ENCODE results near the gene TPGS1. TPM values are rescaled to one million over a fixed set of nuclear protein-coding genes. Genes with fewer than 3 reads are reported as not detected.

Gene TPGS1
- total RNA-seq, 2 experiments from 2014 or later, result 8.9 to 9.3 TPM

GRCh38 chr19:484494-484893, 22.8 kb upstream of the TPGS1 start:
- H3K27me3 Mint-ChIP-seq, result peaks cover 16% of the 10 kb centered on the region
- H3K27ac Mint-ChIP-seq, result no peak overlapping the region
- CTCF ChIA-PET, result no interaction called here
- no peak overlapping the region for H3K4me3 Mint-ChIP-seq
- POLR2A ChIA-PET, result no interaction called here
- TF ChIP-seq CTCF (IDR thresholded peaks at IDR 0.05), result no peak
- ATAC-seq (no peak), DNase-seq (no peak)
- peaks cover 12% of the 10 kb centered on the region for H3K36me3 Mint-ChIP-seq (ENCODE audit: low read depth)
- intact Hi-C loops (cut with micrococcal nuclease), result no loop called here
- H3K4me1 Mint-ChIP-seq (ENCODE audit: low read depth), result peaks cover 10% of the 10 kb centered on the region
- peaks cover 19% of the 10 kb centered on the region for H3K9me3 Mint-ChIP-seq

DNA sequence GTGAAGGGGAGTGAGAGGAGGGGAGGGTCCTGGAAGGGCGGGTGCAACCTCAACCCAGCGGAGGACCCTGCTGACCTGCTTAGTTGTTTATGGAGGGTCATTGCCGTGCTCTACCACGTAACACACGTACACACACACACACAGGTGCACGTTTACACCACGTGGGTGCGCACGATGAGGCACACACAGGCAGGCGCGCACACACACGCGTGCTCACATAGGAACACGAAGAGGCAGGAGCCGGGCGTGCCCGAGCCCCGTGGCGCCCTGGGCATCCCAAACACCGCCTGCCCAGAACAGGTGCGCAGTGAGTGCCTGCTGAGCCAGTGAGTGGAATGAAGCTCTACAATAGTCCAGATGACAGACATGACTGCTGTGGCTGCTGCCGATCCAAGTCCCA, 22.2 kb upstream of the TPGS1 start:
- no peak overlapping the region for H3K4me3 Mint-ChIP-seq
- no peak overlapping the region for H3K27ac Mint-ChIP-seq
- POLR2A ChIA-PET, result no interaction called here
- TF ChIP-seq CTCF (IDR thresholded peaks at IDR 0.05), result no peak
- H3K9me3 Mint-ChIP-seq, result peaks cover 16% of the 10 kb centered on the region
- peaks cover 7% of the 10 kb centered on the region for H3K4me1 Mint-ChIP-seq (ENCODE audit: low read depth)
- CTCF ChIA-PET, result no interaction called here
- peaks cover 11% of the 10 kb centered on the region for H3K36me3 Mint-ChIP-seq (ENCODE audit: low read depth)
- H3K27me3 Mint-ChIP-seq, result peaks cover 16% of the 10 kb centered on the region
- intact Hi-C loops (cut with micrococcal nuclease), result no loop called here
- no peak for ATAC-seq
- no peak for DNase-seq

- DNase-seq, result no peak
- POLR2A ChIA-PET, result no interaction called here
- TF ChIP-seq CTCF (IDR thresholded peaks at IDR 0.05), result no peak
- H3K9me3 Mint-ChIP-seq, result peaks cover 9% of the 10 kb centered on the region
- intact Hi-C loops (cut with micrococcal nuclease), result no loop called here
- CTCF ChIA-PET, result no interaction called here
- no peak for ATAC-seq
- H3K4me3 Mint-ChIP-seq, result no peak overlapping the region
- no peak overlapping the region for H3K27ac Mint-ChIP-seq
- peaks cover 7% of the 10 kb centered on the region for H3K36me3 Mint-ChIP-seq (ENCODE audit: low read depth)
- H3K27me3 Mint-ChIP-seq, result peaks cover 16% of the 10 kb centered on the region
- peaks cover 3% of the 10 kb centered on the region for H3K4me1 Mint-ChIP-seq (ENCODE audit: low read depth)
Measured at GRCh38 chr19:485583-486236, 21.6 kb upstream of the TPGS1 start.

DNA sequence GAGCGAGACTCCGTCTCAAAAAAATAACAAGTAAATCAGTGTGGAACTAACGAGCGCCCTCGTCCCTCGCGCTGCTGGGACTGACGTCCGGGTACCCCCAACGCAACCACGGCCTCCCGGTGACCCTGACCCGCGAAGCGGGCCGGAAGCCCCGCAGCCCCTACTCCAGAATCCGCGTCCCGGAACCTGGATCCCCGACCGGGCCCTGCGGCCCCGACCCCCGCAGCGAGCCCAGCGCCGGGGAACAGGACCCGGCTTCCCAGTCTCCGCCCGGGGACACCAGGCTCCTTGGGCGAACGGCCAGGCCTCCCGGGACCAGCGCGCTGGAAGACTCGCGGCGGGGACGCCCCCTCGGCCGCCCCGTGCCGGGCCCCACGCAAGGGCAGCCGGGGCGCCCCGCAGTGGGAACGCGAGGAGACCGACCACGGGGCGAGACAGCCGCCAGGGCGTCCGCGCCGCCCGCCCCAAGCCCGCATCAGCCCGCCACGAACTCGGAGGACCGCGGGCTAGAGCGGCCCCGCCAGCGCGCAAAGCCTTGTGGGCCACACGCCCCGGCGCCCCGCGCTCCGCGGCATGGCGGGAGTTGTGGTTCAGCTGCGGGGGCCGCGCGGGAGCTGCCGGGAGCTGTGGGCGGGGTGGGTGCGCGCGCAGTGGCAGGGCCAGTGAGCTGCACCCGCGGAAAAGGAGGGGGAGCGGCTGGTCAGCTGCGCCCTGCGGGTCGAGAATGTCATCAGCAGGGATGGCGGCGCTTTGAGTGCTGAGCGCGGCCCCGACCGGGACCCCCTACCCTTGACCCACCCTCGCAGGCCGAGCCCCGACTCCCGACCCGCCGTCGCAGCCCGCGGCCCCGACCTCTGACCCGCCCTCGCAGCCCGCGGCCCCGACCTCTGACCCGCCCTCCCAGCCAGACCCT, 18.5 kb upstream of the TPGS1 start:
- peak; percentile 92 for DNase-seq
- peak overlapping the region; percentile 94 for H3K27ac Mint-ChIP-seq
- no peak for TF ChIP-seq CTCF (IDR thresholded peaks at IDR 0.05)
- H3K4me1 Mint-ChIP-seq (ENCODE audit: low read depth), result peaks cover 3% of the 10 kb centered on the region
- H3K27me3 Mint-ChIP-seq, result peaks cover 13% of the 10 kb centered on the region
- POLR2A ChIA-PET, result no interaction called here
- intact Hi-C loops (cut with micrococcal nuclease), result no loop called here
- ATAC-seq, result peak; percentile 83
- CTCF ChIA-PET, result interaction anchor here (0.9 to 1.0 kb wide), 2 partner anchors 18 to 22 kb away, joined by 8 to 9 read pairs; no protein-coding TSS in a partner anchor
- no peaks in the 10 kb centered on the region for H3K36me3 Mint-ChIP-seq (ENCODE audit: low read depth)
- H3K4me3 Mint-ChIP-seq, result peak overlapping the region; percentile 81
- peaks cover 2% of the 10 kb centered on the region for H3K9me3 Mint-ChIP-seq

Measured in activated CD8-positive, alpha-beta T cell treated with anti-CD3 and anti-CD28 coated beads for 36 hours (primary cell).